NCI-H526 treated with DMSO at 0.1 percent for 48 hours (cell line): ENCODE results near the gene SMOC2.

Experiments
- DNase-seq: peaks from one replicate; lab custom pipeline; 2025; lab: John Stamatoyannopoulos, UW

SMOC2 gene

DNA sequence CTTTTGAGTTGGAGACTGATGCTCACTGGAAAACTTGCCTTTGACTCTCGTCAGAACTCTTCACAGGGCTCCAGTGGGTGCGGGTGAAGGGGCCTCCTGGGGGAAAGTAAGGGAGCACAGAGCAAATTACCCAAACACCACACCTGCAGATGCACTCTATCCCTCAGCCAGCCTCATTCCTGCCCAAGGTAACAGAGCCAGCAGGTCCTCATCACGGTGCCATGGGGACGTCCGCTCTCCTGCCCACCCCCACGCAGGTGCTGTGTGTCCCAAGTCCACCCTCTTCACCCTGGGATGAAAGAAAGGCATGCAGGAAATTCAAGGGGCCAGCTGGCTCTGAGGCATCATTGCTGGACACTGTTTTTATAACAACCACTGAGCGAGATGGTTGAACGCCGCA is 269.0 kb downstream of the SMOC2 start:
- DNase-seq, result no peak

DNA sequence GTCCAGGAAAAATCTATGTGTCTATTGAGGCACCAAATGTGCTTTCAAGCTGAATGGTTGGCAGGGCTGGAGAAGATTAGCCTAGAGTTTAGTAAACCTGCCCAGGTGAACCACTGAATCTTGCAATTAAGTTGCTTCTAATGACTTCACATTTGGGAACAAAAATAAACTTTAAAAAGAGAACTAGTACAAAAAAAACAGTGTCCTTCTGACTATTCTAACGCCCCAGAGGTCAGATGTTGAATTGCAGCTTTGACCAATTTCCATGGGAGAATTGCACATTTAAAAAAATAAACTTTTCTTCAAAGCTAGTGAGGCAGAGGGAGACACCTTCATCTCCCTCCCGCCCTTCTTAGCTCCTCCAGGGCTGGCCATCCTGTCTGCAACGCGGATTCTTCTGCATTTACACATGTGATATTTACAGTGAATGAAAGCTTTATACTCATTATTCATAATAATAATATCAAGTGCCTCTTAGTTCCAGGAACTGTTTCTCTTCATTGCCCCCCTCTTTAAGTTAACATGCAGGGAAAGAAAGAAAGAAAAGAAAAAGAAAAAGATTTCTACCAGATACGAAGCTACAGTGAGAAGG is 270.2 kb downstream of the SMOC2 start:
- DNase-seq, result no peak

DNA sequence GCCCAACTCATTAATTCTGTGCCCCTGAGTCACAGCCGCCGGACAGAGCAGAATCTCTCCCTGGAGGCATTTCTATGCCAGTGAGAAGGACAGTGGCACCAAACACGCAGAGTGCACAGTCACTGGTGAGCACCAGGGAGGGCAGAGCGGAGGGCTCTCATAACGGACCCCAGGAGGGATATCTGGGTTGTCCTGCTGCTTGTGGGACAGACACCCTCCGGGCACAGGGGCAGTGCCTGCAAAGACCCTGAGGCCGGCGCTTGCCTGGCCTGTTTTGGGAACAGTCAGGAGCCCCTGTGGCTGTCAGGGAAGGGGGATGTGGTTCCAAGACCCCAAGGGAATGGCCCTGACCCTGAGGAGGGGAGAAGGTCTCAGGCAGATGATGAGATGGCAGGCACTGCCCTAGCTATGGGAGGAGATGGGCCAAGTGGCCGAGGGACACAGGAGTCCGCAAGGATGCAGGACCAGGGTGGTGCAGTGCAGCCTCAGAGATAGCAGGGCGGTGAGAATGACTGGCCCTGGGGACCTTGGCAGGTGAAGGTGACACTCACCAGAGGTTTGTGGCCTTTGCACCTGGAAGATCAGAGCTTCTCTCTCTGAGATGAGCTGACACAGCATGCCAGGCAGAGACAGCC is 270.8 kb downstream of the SMOC2 start:
- no peak for DNase-seq

- DNase-seq, result no peak
Measured at GRCh38 chr6:168712993-168713392, 272.0 kb downstream of the SMOC2 start.

DNA sequence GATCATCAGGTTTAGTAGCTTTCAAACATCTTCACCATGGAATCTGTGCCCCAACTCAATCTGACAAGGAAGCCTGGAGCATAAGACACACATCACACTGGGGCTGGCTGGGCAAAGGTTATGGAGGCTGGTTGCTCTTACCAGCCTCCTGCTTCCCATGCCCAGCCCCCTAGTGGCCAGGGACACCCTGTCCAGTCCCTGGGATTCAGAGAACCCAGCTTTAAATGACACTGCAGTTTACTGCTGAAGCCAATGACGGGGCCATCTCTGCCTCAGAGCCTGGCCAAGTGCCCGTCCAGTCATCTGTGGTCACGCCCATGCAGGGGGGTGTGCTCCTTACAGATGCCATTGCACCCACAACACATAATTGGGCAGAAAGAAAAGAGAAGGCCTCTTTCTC is 272.9 kb downstream of the SMOC2 start:
- DNase-seq, result no peak

DNA sequence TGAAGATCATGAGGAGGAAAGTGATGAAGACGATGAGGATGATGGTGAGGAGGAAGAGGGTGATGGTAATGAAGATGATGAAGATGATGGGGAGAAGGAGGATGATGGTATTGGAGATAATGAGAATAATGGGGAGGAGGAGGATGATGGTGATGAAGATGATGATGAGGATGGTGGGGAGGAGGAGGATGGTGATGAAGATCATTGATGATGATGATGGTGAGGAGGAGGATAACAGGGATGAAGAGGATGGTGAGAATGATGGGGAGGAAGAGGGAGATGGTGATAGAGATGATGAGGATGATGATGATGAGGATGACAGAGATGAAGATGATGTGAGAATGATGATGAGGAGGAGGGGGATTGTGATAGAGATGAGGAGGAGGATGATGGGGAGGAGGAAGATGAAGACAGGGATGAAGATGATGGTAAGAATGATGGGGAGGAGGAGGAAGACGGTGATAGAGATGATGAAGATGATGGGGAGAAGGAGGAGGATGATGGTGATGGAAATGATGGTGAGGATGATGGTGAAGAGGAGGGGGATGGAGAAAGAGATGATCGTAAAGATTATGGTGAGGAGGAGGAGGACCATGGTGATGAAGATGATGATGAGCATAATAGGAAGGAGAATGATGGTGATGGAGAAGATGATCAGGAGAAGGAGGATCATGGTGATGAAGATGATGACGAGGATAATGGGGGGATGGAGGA is 273.7 kb downstream of the SMOC2 start:
- no peak for DNase-seq

DNA sequence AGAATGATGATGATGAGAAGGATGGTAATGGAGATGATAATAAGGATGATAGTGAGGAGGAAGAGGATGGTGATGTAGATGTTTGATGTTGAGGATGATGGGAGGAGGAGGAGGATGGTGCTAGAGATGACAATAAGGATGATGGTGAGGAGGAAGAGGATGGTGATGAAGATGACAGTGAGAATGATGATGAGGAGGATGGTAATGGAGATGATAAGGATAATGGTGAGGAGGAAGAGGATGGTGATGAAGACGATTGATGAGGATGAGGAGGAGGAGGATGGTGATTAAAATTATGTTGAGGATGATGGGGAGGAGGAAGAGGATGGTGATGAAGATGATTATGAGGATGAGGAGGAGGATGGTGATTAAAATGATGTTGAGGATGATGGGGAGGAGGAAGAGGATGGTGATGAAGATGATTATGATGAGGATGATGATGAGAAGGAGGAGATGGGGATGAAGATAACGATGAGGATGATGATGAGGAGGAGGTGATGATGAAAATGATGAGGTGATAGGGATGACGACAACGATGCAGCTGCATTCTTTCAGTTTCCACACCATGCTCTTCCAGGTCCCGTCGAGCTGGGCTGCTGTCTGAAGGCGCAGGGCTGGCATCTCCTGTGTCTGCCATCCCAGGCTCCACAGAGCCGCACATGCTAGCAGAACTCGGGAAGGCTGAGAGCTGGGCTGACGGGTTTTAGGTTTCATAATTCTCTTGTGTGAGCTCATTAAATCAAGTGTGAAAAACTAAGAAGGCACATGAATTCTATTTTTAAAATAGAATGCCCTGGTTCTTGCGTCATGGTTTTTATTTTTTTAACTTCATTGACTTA is 274.9 kb downstream of the SMOC2 start:
- DNase-seq, result no peak

GRCh38 chr6:168716581-168716980 is 275.6 kb downstream of the SMOC2 start:
- DNase-seq, result no peak

GRCh38 chr6:168717491-168717890 is 276.5 kb downstream of the SMOC2 start:
- no peak for DNase-seq
